ENCODE measurements around the gene SBNO2.

Gene SBNO2

DNA sequence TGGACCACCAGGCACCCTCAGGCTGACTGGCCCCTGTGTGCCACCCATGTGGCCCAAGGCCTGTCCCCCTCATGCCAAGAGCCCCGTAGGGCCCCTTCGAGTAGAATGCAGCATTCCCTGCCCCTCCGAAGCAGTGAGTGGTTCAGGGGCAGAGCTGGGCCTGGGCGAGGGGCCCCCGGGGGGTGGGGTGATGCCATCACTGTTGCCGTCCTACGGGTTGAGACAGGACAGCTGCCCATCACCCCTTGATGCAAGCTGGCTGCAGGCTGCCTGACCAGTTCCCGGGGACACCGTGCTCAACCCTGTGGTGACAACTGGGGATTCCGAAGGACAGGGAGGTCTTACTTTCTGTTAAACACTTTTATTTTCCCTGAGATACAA, 4.7 kb downstream of the SBNO2 start:
- no peak for DNase-seq (ENCODE audit: low spot score)

DNA sequence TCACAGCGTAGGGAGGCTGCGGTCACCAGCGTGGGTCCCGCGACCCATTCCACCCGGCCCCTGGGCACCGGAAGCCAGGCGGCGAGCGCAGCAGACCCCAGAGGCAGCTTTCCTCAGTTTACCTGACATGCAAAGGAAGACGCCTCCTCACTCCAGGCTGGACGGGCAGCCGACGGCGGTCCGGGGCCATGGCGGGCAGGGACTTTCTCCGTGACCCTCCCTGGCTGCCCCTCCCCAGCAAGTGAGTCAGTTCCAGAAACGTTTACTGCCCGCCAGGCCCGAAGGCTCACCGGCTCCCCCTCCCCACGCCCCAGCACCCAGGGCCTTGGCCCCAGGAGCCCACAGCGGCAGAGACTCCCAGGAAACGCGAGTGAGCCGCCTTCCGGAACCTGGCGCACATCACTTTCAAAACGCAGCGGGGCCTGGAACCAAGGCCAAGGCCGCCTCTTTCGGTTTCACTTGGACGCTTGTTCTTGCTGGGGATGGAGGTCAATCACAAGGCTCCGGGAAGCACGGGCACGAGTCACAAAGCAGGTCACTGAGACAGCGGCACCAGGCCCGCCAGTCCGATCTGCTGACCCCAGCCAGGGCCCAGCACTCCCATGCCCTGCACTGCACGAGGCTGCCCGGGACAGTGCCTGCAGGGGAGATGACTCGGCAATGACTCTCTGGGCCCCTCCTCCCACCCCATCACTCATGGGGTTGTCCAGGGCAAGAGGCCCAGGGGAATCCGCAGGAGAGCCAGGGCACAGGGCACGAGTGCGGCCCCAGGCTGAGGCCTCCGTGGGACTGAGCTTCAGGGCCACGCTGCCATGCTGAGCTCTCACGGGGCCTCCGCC, 5.3 kb downstream of the SBNO2 start:
- no peak for DNase-seq (ENCODE audit: low spot score)

- DNase-seq (ENCODE audit: low spot score), result no peak
Observed at GRCh38 chr19:1167687-1168571, 6.1 kb downstream of the SBNO2 start.

DNA sequence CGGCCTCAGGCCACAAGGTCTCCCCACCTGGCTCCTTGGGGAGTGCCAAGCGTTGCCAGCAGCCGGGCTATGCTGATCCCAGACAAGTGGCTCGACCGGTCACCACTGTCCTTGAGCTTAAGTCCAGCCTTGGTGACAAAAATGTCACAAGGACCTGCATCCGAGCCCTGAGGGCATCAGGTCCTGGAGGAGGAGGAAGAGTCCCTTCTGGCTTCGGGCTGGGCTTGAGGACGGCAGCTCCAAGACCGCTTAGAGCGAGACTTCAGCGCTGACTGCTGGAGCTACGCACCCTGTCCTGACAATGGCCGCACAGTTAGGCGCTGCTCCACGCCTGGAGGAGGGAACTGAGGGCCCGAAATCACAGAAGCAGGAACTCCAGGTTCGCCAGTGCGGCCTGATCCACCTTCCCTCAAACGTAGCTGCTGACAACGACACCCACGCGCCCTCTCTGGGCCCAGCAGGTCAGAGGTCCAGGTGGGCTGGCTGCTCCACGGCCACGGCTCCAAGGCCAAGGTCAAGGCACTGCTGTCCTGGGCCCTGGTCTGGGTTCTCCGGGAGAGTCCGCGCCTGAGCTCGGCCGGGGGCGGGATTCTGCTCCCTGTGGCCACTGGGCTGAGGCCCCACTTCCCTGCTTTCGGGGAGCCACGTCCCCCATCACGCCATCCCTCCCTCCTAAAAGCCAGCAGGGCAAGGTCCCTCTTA, 7.0 kb downstream of the SBNO2 start:
- no peak for DNase-seq (ENCODE audit: low spot score)

GRCh38 chr19:1164684-1165531, 9.2 kb downstream of the SBNO2 start:
- DNase-seq (ENCODE audit: low spot score), result no peak

- DNase-seq (ENCODE audit: low spot score), result no peak
Observed at GRCh38 chr19:1163934-1164683, 10.0 kb downstream of the SBNO2 start.

- DNase-seq (ENCODE audit: low spot score), result no peak
Observed at GRCh38 chr19:1163283-1163933, 10.7 kb downstream of the SBNO2 start.

GRCh38 chr19:1162404-1163282, 11.4 kb downstream of the SBNO2 start:
- DNase-seq (ENCODE audit: low spot score), result no peak

DNA sequence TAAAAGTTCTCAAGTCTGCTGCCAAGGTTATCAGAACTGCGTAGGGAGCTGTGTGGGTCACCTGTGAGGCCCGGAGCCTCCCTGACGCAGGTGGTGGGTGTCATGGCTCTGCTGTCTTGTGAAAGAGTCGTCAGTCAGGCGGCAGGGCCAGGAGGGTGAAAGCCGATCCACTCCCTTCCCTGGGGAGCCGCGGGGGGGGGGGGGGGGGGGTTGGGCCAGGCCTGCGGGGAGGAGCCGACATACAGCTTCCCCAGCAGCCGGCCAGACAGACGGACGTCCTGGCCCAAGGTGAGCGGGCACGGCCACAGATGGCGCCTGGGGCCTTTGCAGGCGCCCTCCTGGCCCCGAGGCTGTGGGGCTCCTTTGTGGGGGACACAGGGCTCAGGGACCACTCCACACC, 12.4 kb downstream of the SBNO2 start:
- no peak for DNase-seq (ENCODE audit: low spot score)

DNA sequence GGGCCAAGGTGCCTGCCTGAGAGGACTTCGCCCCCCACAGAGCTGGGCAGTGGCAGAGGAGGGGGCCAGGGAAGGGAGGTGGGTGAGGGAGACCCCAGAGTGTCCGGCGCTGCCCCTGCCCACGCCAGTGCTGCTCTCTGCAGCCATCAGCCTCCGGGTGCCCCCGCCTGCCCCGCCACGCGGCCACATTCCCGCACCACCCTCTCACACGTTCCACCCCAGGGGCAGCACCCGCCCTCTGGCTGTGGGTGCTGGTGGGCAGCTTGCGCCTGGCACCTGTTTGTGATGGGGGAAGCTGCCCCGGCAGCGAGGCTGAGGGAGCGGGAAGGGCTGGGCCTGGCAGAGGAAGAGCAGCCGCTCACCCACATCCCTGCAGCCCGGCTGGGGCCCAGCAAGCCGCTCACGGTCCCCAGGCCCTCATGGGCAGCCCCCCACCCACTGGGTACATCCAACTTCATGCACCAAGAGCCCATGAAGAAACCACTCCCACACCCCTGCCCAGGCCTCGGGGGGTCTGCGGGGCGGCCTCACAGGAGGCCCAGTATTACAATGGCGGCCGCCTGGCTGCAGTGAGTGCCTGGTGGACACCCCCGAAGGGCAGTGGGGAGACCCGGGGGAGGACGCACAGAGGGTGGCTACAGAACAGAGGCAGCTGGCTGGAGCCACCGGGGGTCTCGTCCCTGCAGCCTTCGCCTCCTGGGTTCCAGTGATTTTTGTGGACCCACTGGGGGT, 14.0 kb downstream of the SBNO2 start:
- no peak for DNase-seq (ENCODE audit: low spot score)

DNA sequence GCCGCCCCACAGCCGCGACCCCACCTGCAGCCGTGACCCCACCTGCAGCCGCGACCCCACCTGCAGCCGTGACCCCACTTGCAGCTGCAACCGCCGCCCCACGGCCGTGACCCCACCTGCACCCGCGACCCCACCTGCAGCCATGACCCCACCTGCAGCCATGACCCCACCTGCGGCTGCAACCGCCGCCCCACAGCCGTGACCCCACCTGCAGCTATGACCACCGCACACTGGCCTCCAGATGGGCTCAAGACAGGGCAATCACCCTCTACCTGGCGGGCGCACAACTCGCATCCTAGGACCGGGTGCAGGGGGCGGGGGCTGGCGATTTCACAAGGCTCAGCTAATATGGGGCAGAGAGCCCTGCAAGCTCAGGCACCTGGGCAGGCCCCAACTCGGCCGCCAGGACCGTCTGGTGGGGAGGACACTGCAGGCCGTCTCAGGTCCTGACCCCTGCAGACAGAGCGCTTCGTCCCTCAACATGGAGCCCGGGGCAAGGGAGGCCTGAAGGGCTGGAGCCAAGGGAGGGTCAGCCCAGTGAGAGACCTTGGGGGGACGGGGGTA, 15.1 kb downstream of the SBNO2 start:
- DNase-seq (ENCODE audit: low spot score), result no peak

GRCh38 chr19:1157931-1158884, 15.9 kb downstream of the SBNO2 start:
- DNase-seq (ENCODE audit: low spot score), result no peak

DNA sequence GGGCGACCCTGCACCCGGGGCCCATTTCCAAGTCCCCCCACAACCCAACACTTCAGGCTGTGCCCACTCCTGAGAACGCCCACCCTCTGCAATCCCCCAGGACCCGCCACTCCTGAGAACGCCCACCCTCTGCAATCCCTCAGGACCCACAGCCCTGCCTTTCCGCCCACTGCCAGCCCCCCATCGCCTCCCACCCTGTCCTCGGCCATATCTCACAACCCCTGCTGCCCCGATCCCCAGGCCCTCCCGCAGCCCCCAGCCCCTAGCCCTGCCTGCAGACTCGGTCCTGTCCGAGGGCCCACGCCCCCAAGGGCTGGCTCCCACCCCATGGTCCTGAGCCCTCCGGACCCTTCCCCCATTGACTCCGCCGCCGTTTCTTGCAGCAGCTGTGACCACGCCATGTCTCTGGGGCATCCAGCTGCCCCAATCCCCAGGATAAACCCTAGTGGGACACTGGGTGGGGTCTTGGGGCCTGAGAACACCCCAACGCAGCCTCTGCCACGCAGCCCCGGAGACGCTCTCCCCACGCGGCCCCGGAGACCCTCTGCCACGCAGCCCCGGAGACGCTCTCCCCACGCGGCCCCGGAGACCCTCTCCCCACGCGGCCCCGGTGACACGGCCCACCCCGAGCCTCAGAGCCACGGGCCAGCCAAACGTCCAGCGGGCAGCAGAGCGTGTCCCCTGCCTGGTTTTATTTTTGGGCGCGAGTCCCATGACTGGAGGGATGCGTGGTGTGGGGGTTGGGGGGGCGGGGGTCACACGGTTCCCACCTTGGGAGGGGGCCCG, 17.0 kb downstream of the SBNO2 start:
- DNase-seq (ENCODE audit: low spot score), result no peak

GRCh38 chr19:1156305-1156801, 17.7 kb downstream of the SBNO2 start:
- no peak for DNase-seq (ENCODE audit: low spot score)

- DNase-seq (ENCODE audit: low spot score), result no peak
Observed at GRCh38 chr19:1155352-1156304, 18.4 kb downstream of the SBNO2 start.

Measured in globus pallidus (tissue), 1 donor.